Loucy (cell line): ENCODE results near the gene ADGRL4.

Source experiments
- H2AFZ ChIP-seq: fragments of 200-600 bp; sonication (generic); 2 replicates; pipeline ENCODE4 v1.6.0; 2016; ENCODE audit warnings: antibody characterized with exemption, mild to moderate bottlenecking, low read length, moderate library complexity
- H3F3A ChIP-seq: fragments of 200-600 bp; 2 replicates; pipeline ENCODE4 v1.6.0; 2016; ENCODE audit warnings: antibody characterized with exemption, low read depth, mild to moderate bottlenecking
- H3K27me3 ChIP-seq: fragments of 200-600 bp; sonication (generic); 2 replicates; pipeline ENCODE4 v1.6.1; 2014; ENCODE audit warnings: low read length, mild to moderate bottlenecking; ENCODE audit not compliant: insufficient read depth, poor library complexity, severe bottlenecking
- H3K36me3 ChIP-seq: fragments of 200-600 bp; sonication (generic); 2 replicates; pipeline ENCODE4 v1.6.1; 2016; ENCODE audit warnings: low read length; ENCODE audit not compliant: insufficient read depth
- H3K4me1 ChIP-seq: fragments of 200-600 bp; sonication (generic); 2 replicates; pipeline ENCODE4 v1.5.1; 2014; ENCODE audit warnings: low read length, mild to moderate bottlenecking; ENCODE audit not compliant: insufficient read depth, poor library complexity, severe bottlenecking
- H3K4me2 ChIP-seq: fragments of 200-600 bp; sonication (generic); 2 replicates; pipeline ENCODE4 v1.6.0; 2014; ENCODE audit warnings: antibody characterized with exemption, low read length, low read depth, mild to moderate bottlenecking; ENCODE audit not compliant: poor library complexity, severe bottlenecking
- H3K4me3 ChIP-seq: fragments of 200-600 bp; sonication (generic); 2 replicates; pipeline ENCODE4 v1.5.1; 2014; ENCODE audit warnings: low read length, mild to moderate bottlenecking, mixed read lengths; ENCODE audit not compliant: poor library complexity, severe bottlenecking
- H3K79me2 ChIP-seq: fragments of 200-600 bp; sonication (generic); 2 replicates; pipeline ENCODE4 v1.6.1; 2014; ENCODE audit warnings: low read length; ENCODE audit not compliant: insufficient read depth
- H3K9ac ChIP-seq: fragments of 200-600 bp; sonication (generic); 2 replicates; pipeline ENCODE4 v1.6.0; 2014; ENCODE audit warnings: mild to moderate bottlenecking, low read depth, low read length, moderate library complexity; ENCODE audit not compliant: poor library complexity, severe bottlenecking
- H3K9me2 ChIP-seq: fragments of 200-600 bp; sonication (generic); replicated peaks from 2 replicates; pipeline ENCODE4 v1.6.1; 2016; ENCODE audit warnings: low read depth, low read length, mixed read lengths
- H3K9me3 ChIP-seq: fragments of 200-600 bp; sonication (generic); 2 replicates; pipeline ENCODE4 v1.6.1; 2014; ENCODE audit warnings: mild to moderate bottlenecking, antibody characterized with exemption, low read length, low read depth; ENCODE audit not compliant: insufficient read depth
- H4K20me1 ChIP-seq: fragments of 200-600 bp; sonication (generic); 2 replicates; pipeline ENCODE4 v1.6.0; 2014; ENCODE audit warnings: antibody characterized with exemption, low read length, mild to moderate bottlenecking; ENCODE audit not compliant: insufficient read depth, poor library complexity, severe bottlenecking
- CTCF ChIP-seq: fragments of 200-600 bp; sonication (generic); conservative IDR thresholded peaks from 2 replicates; pipeline ENCODE4 v1.5.1; 2014; ENCODE audit warnings: mild to moderate bottlenecking, antibody characterized with exemption, low read length
- EZH2phosphoT487 ChIP-seq: fragments of 200-600 bp; IDR thresholded peaks from 2 replicates; pipeline ENCODE4 v1.6.1; 2018; ENCODE audit warnings: antibody characterized with exemption, mild to moderate bottlenecking, moderate library complexity, borderline replicate concordance

The ADGRL4 gene

DNA sequence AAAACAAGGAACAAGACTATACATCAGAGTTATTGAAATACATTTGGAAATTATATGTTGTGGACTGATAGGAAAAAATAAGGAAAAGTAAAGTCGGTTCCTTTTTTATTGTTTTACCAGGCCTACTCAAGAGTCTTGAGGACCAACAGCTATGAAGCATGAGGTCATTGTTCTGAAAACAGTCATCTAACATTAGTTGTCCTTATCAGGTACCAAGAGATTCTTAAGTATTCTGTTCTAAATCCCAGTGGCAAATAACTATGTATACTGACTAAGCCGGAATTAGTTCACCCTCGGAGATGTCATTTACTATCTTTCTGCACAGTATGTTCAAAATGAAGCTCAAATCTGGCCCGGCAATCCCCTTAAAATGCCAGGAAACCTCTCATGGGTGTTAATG, 585 bp downstream of the ADGRL4 start:
- Histone ChIP-seq H3K9ac (no peak overlapping the region), H3K9me3 (no peaks in the 10 kb centered on the region), H3K4me2 (no peak overlapping the region), H3K27me3 (no peaks in the 10 kb centered on the region), H4K20me1 (no peaks in the 10 kb centered on the region), H3K4me1 (no peaks in the 10 kb centered on the region), H2AFZ (no peak overlapping the region), H3K36me3 (no peaks in the 10 kb centered on the region), H3K79me2 (no peaks in the 10 kb centered on the region), H3K9me2 (no peaks in the 10 kb centered on the region), H3F3A (no peaks in the 10 kb centered on the region), H3K4me3 (no peak overlapping the region)
- no peak for TF ChIP-seq EZH2phosphoT487
- TF ChIP-seq CTCF, result no peak

DNA sequence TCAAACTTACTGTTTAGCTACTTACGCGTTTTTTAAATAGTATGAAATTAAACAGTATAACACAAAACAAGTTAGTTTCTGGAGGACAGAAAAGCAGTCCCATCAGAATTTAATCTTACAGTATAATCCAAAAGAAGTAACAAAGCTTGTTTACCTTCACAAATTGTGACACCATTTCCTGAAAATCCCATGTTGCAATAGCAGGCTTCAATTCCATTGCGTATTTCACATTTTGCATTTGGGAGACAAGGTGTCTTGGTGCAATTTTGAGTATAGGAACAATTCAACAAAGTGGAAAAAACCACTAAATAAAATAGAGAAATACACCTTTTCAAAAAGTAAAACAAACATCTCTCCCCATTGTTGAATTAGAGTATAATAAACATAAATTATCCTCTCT, 1.6 kb downstream of the ADGRL4 start:
- no peak overlapping the region for H2AFZ ChIP-seq
- TF ChIP-seq EZH2phosphoT487, result no peak
- TF ChIP-seq CTCF, result no peak
- no peak overlapping the region for H3K4me3 ChIP-seq
- H3F3A ChIP-seq, result no peaks in the 10 kb centered on the region
- no peaks in the 10 kb centered on the region for H3K36me3 ChIP-seq
- no peaks in the 10 kb centered on the region for H3K4me1 ChIP-seq
- no peaks in the 10 kb centered on the region for H3K9me3 ChIP-seq
- H3K27me3 ChIP-seq, result no peaks in the 10 kb centered on the region
- H3K9ac ChIP-seq, result no peak overlapping the region
- H4K20me1 ChIP-seq, result no peaks in the 10 kb centered on the region
- H3K79me2 ChIP-seq, result no peaks in the 10 kb centered on the region
- H3K4me2 ChIP-seq, result no peak overlapping the region
- no peaks in the 10 kb centered on the region for H3K9me2 ChIP-seq

GRCh38 chr1:78996791-78997190, 9.7 kb downstream of the ADGRL4 start:
- H3K4me2 ChIP-seq, result no peak overlapping the region
- no peak for TF ChIP-seq CTCF
- no peak for TF ChIP-seq EZH2phosphoT487
- no peaks in the 10 kb centered on the region for H3K4me1 ChIP-seq
- no peak overlapping the region for H3K4me3 ChIP-seq
- no peaks in the 10 kb centered on the region for H3K9me2 ChIP-seq
- no peaks in the 10 kb centered on the region for H4K20me1 ChIP-seq
- no peaks in the 10 kb centered on the region for H3K36me3 ChIP-seq
- no peaks in the 10 kb centered on the region for H3F3A ChIP-seq
- no peaks in the 10 kb centered on the region for H3K27me3 ChIP-seq
- H2AFZ ChIP-seq, result no peak overlapping the region
- no peaks in the 10 kb centered on the region for H3K79me2 ChIP-seq
- no peaks in the 10 kb centered on the region for H3K9me3 ChIP-seq
- no peak overlapping the region for H3K9ac ChIP-seq
